WTC11 (cell line): ENCODE results near the gene TVP23A.

Experiments used
- CREM ChIP-seq: sonication (generic); formaldehyde crosslinking; IDR thresholded peaks from 2 replicates; pipeline ENCODE4 v1.8.1; 2022; ENCODE audit warnings: mild to moderate bottlenecking, missing genetic modification reagents, moderate library complexity
- CTCF ChIP-seq: fragments of 200-600 bp; IDR thresholded peaks from 2 replicates; pipeline ENCODE4 v1.8.0; 2022; ENCODE audit warnings: antibody characterized with exemption
- E2F5 ChIP-seq: sonication (generic); formaldehyde crosslinking; IDR thresholded peaks from 2 replicates; pipeline ENCODE4 v1.8.1; 2022; ENCODE audit warnings: mild to moderate bottlenecking, moderate library complexity, missing genetic modification reagents
- MAX ChIP-seq: sonication (generic); formaldehyde crosslinking; IDR thresholded peaks from 2 replicates; pipeline ENCODE4 v1.8.0; 2022; ENCODE audit warnings: mild to moderate bottlenecking, missing genetic modification reagents
- NFE2L1 ChIP-seq: sonication (generic); formaldehyde crosslinking; IDR thresholded peaks from 2 replicates; pipeline ENCODE4 v1.8.1; 2023; ENCODE audit warnings: missing genetic modification reagents
- NR2C2 ChIP-seq: sonication (generic); formaldehyde crosslinking; IDR thresholded peaks from 2 replicates; pipeline ENCODE4 v1.8.0; 2022; ENCODE audit warnings: mild to moderate bottlenecking, missing genetic modification reagents
- SMAD3 ChIP-seq: sonication (generic); formaldehyde crosslinking; IDR thresholded peaks from 2 replicates; pipeline ENCODE4 v1.8.0; 2022; ENCODE audit warnings: missing genetic modification reagents, mild to moderate bottlenecking, borderline replicate concordance
- TEAD4 ChIP-seq: sonication (generic); formaldehyde crosslinking; IDR thresholded peaks from 2 replicates; pipeline ENCODE4 v1.8.0; 2022; ENCODE audit warnings: mild to moderate bottlenecking, missing genetic modification reagents
- USF2 ChIP-seq: sonication (generic); formaldehyde crosslinking; IDR thresholded peaks from 2 replicates; pipeline ENCODE4 v1.8.1; 2023; ENCODE audit warnings: mild to moderate bottlenecking, missing genetic modification reagents, moderate library complexity
- ZBTB43 ChIP-seq: sonication (generic); formaldehyde crosslinking; IDR thresholded peaks from 2 replicates; pipeline ENCODE4 v1.8.1; 2023; ENCODE audit warnings: mild to moderate bottlenecking, missing genetic modification reagents
- ZNF423 ChIP-seq: fragments of 250-450 bp; sonication (Bioruptor Pico); IDR thresholded peaks from 2 replicates; pipeline ENCODE4 v2.1.2; 2022; ENCODE audit warnings: mild to moderate bottlenecking, moderate library complexity
- ZSCAN18 ChIP-seq: fragments of 250-450 bp; sonication (Bioruptor Pico); IDR thresholded peaks from 2 replicates; pipeline ENCODE4 v2.1.2; 2022; ENCODE audit warnings: mild to moderate bottlenecking, moderate library complexity

- TF ChIP-seq E2F5 (CRISPR knock-in tag) = no peak
- no peak for TF ChIP-seq SMAD3 (CRISPR knock-in tag)
- no peak for TF ChIP-seq NFE2L1 (CRISPR knock-in tag)
- TF ChIP-seq ZBTB43 (CRISPR knock-in tag) = no peak
- TF ChIP-seq CREM (CRISPR knock-in tag) = no peak
- no peak for TF ChIP-seq CTCF
- TF ChIP-seq TEAD4 (CRISPR knock-in tag) = no peak
- TF ChIP-seq ZSCAN18 (CRISPR knock-in tag) = no peak
- TF ChIP-seq MAX (CRISPR knock-in tag) = no peak
- no peak for TF ChIP-seq ZNF423 (CRISPR knock-in tag)
- no peak for TF ChIP-seq USF2
- TF ChIP-seq NR2C2 (CRISPR knock-in tag) = no peak
These were observed 55.1 kb downstream of the TVP23A start for GRCh38 chr16:10763456-10763855.
